ENCODE data around the gene PRM3. TPM values are rescaled to one million over a fixed set of nuclear protein-coding genes. Genes with fewer than 3 reads are reported as not detected.

PRM3 gene
- total and polyA plus RNA-seq, 2 experiments from 2014 or later: not detected

GRCh38 chr16:11225677-11226549 lies 47.5 kb downstream of the PRM3 start:
- Histone ChIP-seq H3K4me3 (no peak overlapping the region), H3K36me3 (no peaks in the 10 kb centered on the region), H3K9me3 (ENCODE audit: low read depth) (no peaks in the 10 kb centered on the region), H3K27me3 (no peaks in the 10 kb centered on the region), H3K4me1 (ENCODE audit: low read depth) (no peaks in the 10 kb centered on the region), H3K27ac (no peak overlapping the region)
- no peak for TF ChIP-seq CTCF (IDR thresholded peaks at IDR 0.05; ENCODE audit: low read depth, low read length)
- no peak for DNase-seq (ENCODE audit: low read depth in 1 of 2, low spot score in 1 of 2)

GRCh38 chr16:11224894-11225676 lies 48.3 kb downstream of the PRM3 start:
- H3K4me3 ChIP-seq: no peak overlapping the region
- TF ChIP-seq CTCF (IDR thresholded peaks at IDR 0.05; ENCODE audit: low read depth, low read length): no peak
- no peak for DNase-seq (ENCODE audit: low read depth in 1 of 2, low spot score in 1 of 2)
- H3K27ac ChIP-seq: no peak overlapping the region
- no peaks in the 10 kb centered on the region for H3K9me3 ChIP-seq (ENCODE audit: low read depth)
- H3K27me3 ChIP-seq: no peaks in the 10 kb centered on the region
- H3K36me3 ChIP-seq: no peaks in the 10 kb centered on the region
- H3K4me1 ChIP-seq (ENCODE audit: low read depth): no peaks in the 10 kb centered on the region

- DNase-seq (ENCODE audit: low read depth in 1 of 2, low spot score in 1 of 2): peak in 1 of 2 donors; percentile 38
- Histone ChIP-seq H3K27me3 (no peaks in the 10 kb centered on the region), H3K9me3 (ENCODE audit: low read depth) (no peaks in the 10 kb centered on the region), H3K4me1 (ENCODE audit: low read depth) (no peaks in the 10 kb centered on the region), H3K4me3 (no peak overlapping the region), H3K27ac (no peak overlapping the region), H3K36me3 (no peaks in the 10 kb centered on the region)
- no peak for TF ChIP-seq CTCF (IDR thresholded peaks at IDR 0.05; ENCODE audit: low read depth, low read length)
Measured at GRCh38 chr16:11224096-11224893, 49.1 kb downstream of the PRM3 start.

Other genes starting within 250 kb of the PRM3 start
- 7.3 and 11.0 TPM in 2 replicates for gene SOCS1, start 17.4 kb downstream of the PRM3 start, total RNA-seq
- gene SOCS1, start 17.4 kb downstream of the PRM3 start, polyA plus RNA-seq: 3.4 and 3.6 TPM in 2 replicates
- gene TNP2, start 4.3 kb downstream of the PRM3 start, total RNA-seq: not detected in 2 replicates
- gene TNP2, start 4.3 kb downstream of the PRM3 start, polyA plus RNA-seq: not detected in 2 replicates
- 0.42 TPM in 1 of 2 replicates, not detected in the other for gene PRM2, start 2.9 kb upstream of the PRM3 start, total RNA-seq
- not detected in 2 replicates for gene PRM2, start 2.9 kb upstream of the PRM3 start, polyA plus RNA-seq
- not detected in 2 replicates for gene PRM1, start 7.7 kb upstream of the PRM3 start, total RNA-seq
- not detected in 2 replicates for gene PRM1, start 7.7 kb upstream of the PRM3 start, polyA plus RNA-seq
- 15.7 and 21.0 TPM in 2 replicates for gene RMI2, start 71.8 kb upstream of the PRM3 start, total RNA-seq
- gene RMI2, start 71.8 kb upstream of the PRM3 start, polyA plus RNA-seq: 39.8 and 45.3 TPM in 2 replicates